AG04450 (cell line): ENCODE measurements around the gene SELENOK. TPM values are rescaled to one million over a fixed set of nuclear protein-coding genes. Genes with fewer than 3 reads are reported as not detected.

ENCODE experiments used
- CTCF ChIA-PET: fragments of 300-600, 350-600 bp; formaldehyde crosslinking; extraction: SDS; loops from one replicate; lab custom pipeline; 2022; ENCODE audit warnings: antibody characterized with exemption, inconsistent platforms; lab: Charles Lee
- POLR2A ChIA-PET: fragments of 350-600 bp; formaldehyde crosslinking; extraction: SDS; loops from one replicate; lab custom pipeline; 2021; ENCODE audit warnings: antibody characterized with exemption, inconsistent platforms; lab: Yijun Ruan, JAX
- DNase-seq: peaks from one replicate; pipeline ENCODE4 v3.0.0-alpha.2; 2011; ENCODE audit warnings: low read depth, low spot score
- H3K27ac ChIP-seq: one replicate; pipeline ENCODE4 v1.5.1; 2012; ENCODE audit warnings: low read depth, low read length, control low read depth
- H3K27me3 ChIP-seq: one replicate; pipeline ENCODE4 v1.6.0; 2012; ENCODE audit warnings: low read length; ENCODE audit not compliant: control insufficient read depth, insufficient read depth
- H3K4me3 ChIP-seq: 2 replicates; pipeline ENCODE4 v1.5.1; 2011; ENCODE audit warnings: mild to moderate bottlenecking, low read depth, low read length, control low read depth
- H3K9me3 ChIP-seq: 2 replicates; pipeline ENCODE4 v1.5.1; 2012; ENCODE audit warnings: low read length; ENCODE audit not compliant: control insufficient read depth, insufficient read depth
- polyA plus RNA-seq: library from polyadenylated mRNA; depleted of rRNA; stranded (reverse); fragments of >200 nt; gene quantifications from 2 replicates; pipeline ENCODE4 v1.2.3, GENCODE V29; 2011
- TF ChIP-seq, protein P1 (sequence below): IDR thresholded peaks from 2 replicates; pipeline ENCODE4 v1.5.1; 2011; ENCODE audit warnings: low read depth, low read length, control low read depth, inconsistent platforms

SELENOK gene
- polyA plus RNA-seq, 1 experiment, result 58.5 TPM

DNA sequence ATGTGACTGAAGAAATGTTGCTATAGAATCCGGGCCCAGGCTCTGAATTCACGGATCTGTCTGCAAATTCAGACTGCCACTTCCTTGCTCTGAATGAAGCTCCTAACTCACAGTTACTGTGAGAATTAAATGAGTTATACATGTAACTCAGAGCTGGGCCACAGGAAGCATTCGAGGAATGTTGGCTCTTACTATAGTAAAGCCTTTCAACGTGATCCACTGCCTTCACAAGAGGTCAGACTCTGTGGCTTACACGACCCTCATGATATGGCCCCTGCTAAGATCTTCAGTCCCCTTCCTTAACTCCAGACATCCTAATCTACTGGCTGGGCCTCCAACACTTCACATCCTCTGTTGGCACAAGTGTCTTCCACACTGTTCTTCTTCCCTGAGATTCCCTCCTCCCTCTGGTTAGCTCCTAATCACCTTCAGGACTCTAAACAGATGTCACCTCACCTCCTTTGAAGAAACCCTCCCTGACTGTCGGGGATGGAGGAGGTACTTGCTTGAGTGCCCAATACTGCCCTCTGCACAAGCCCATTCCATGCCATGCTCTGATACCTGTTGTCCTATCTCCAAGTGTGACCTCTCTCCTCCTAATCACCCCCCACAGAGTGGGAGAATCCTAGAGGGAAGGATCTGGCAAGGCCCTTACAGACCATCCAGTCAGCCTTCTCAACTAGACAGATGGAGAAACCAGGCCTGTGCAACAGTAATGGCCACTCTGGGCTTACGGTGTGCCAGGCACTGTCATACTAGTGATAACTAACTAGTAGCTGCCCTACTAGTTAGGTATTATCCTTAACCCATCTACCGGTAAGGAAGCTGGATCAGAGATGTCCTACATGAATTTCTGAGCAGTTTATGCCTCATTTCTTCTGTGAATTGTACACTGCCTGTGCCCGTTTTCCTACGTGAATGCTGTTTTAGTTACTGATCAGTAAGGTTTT, 11.0 kb downstream of the SELENOK start:
- Histone ChIP-seq H3K27ac (peak overlapping the region; percentile 53), H3K9me3 (no peaks in the 10 kb centered on the region; the same call in 1 of the 2 replicates), H3K4me3 (peak overlapping the region; percentile 91), H3K27me3 (no peaks in the 10 kb centered on the region)
- TF ChIP-seq, protein P1, sequence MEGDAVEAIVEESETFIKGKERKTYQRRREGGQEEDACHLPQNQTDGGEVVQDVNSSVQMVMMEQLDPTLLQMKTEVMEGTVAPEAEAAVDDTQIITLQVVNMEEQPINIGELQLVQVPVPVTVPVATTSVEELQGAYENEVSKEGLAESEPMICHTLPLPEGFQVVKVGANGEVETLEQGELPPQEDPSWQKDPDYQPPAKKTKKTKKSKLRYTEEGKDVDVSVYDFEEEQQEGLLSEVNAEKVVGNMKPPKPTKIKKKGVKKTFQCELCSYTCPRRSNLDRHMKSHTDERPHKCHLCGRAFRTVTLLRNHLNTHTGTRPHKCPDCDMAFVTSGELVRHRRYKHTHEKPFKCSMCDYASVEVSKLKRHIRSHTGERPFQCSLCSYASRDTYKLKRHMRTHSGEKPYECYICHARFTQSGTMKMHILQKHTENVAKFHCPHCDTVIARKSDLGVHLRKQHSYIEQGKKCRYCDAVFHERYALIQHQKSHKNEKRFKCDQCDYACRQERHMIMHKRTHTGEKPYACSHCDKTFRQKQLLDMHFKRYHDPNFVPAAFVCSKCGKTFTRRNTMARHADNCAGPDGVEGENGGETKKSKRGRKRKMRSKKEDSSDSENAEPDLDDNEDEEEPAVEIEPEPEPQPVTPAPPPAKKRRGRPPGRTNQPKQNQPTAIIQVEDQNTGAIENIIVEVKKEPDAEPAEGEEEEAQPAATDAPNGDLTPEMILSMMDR, result no peak
- CTCF ChIA-PET, result interaction anchor here (1.1 to 1.9 kb wide), 4 partner anchors 9 to 581 kb away, joined by 3 to 6 read pairs (median 4); no protein-coding TSS in a partner anchor
- POLR2A ChIA-PET, result interaction anchor here (1.2 to 2.7 kb wide), 2 partner anchors 11 to 533 kb away, joined by 3 to 16 read pairs; partner anchors contain the start of gene SELENOK
- no peak for DNase-seq

DNA sequence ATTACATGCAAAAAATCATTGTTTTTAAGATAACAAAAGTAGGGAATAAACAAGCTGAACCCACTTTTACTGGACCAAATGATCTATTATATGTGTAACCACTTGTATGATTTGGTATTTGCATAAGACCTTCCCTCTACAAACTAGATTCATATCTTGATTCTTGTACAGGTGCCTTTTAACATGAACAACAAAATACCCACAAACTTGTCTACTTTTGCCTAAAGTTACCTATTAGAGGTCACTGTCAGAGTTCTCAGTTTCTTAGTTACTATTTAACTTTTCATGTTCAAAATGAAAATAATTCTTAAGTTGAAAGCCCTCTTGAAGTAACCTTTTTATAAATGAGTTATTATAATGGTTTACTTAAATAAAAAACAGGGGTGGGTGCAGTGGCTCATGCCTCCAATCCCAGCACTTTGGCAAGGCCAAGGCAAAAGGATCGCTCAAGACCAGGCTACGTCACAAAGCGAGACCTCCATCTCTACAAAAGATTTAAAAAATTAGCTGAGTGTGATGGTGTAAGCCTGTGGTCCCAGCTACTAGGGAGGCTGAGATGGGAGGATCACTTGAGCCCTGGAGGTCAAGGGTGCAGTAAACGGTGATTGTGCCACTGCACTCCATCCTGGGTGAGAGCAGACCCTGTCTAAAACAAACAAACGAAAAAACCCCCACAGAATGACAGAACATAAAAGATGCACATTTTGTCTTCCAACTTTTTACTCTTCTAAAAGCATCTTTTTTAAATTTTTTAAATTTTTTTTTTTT, 25.7 kb downstream of the SELENOK start:
- POLR2A ChIA-PET, result no interaction called here
- CTCF ChIA-PET, result no interaction called here
- Histone ChIP-seq H3K4me3 (no peak overlapping the region), H3K9me3 (no peaks in the 10 kb centered on the region), H3K27me3 (no peaks in the 10 kb centered on the region), H3K27ac (no peak overlapping the region)
- DNase-seq, result no peak
- TF ChIP-seq, protein P1, result no peak

DNA sequence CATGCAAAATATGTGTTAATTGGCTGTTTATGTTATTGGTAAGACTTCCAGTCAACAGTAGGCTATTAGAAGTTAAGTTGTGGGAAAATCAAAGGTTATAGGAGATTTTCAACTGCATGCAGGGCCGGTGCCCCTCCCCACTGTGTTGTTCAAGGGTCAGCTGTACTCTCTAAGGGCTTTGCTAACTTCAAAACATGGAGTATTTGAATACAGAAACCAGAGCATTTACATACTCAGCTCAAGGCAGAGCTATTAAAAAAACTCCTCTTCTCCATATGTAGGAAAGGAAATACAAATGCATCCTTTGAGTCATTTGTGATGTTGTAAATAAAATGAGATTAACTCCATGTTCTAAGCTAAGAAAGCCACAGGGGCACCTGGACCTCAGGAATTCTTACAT, 28.5 kb downstream of the SELENOK start:
- Histone ChIP-seq H3K27ac (no peak overlapping the region), H3K9me3 (no peaks in the 10 kb centered on the region), H3K27me3 (no peaks in the 10 kb centered on the region), H3K4me3 (no peak overlapping the region)
- DNase-seq, result no peak
- ChIA-PET POLR2A (no interaction called here), CTCF (no interaction called here)
- TF ChIP-seq, protein P1, result no peak

DNA sequence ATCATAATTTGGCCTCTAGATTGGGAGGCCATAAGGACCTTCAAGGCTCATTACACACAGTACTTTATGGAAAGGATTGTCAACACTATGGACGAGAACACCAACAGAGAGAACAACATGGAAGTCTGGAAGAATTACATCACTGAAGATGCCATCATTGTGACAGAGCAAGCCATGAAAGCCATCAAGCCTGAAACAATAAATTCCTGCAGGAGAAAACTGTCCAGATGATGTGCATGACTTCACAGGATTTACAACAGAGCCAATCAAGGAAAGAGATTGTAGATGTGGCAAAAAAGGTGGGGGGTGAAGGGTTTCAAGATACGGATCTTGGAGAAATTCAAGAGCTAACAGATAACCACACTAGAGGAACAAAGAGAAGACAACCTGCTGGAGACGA, 29.4 kb downstream of the SELENOK start:
- POLR2A ChIA-PET, result no interaction called here
- H3K27me3 ChIP-seq, result no peaks in the 10 kb centered on the region
- TF ChIP-seq, protein P1, result no peak
- no peak overlapping the region for H3K27ac ChIP-seq
- no peak for DNase-seq
- H3K4me3 ChIP-seq, result no peak overlapping the region
- no peaks in the 10 kb centered on the region for H3K9me3 ChIP-seq
- CTCF ChIA-PET, result no interaction called here
